Astrocyte of the cerebellum (primary cell): ENCODE data around the gene GNAZ.

Experiments used
- DNase-seq: peaks from one replicate; pipeline ENCODE4 v3.0.0-alpha.2; 2011; ENCODE audit warnings: low read depth
- H3K4me3 ChIP-seq: 2 replicates; pipeline ENCODE4 v1.5.1; 2011; ENCODE audit warnings: mild to moderate bottlenecking, low read depth, low read length, moderate library complexity
- CTCF ChIP-seq: IDR thresholded peaks from 2 replicates; pipeline ENCODE4 v1.5.1; 2012; ENCODE audit warnings: low read length, low read depth, moderate library complexity, mild to moderate bottlenecking; ENCODE audit errors: missing control alignments
- in situ Hi-C: cut with HindIII; loops from 2 replicates; pipeline ENCODE4 v1.10.0; 2017; ENCODE audit warnings: low sequenced_read_pairs

The GNAZ gene

GRCh38 chr22:23112472-23113012 is 42.2 kb downstream of the GNAZ start:
- no peak for DNase-seq
- no peak for TF ChIP-seq CTCF
- H3K4me3 ChIP-seq = no peak overlapping the region
- in situ Hi-C loops = loop anchor here (10.0 kb wide), 1 partner anchor 178 kb away; no protein-coding TSS in a partner anchor

GRCh38 chr22:23113067-23113846 is 42.9 kb downstream of the GNAZ start:
- no peak overlapping the region for H3K4me3 ChIP-seq
- in situ Hi-C loops = loop anchor here (10.0 kb wide), 1 partner anchor 178 kb away; no protein-coding TSS in a partner anchor
- no peak for TF ChIP-seq CTCF
- DNase-seq = no peak

GRCh38 chr22:23113847-23114720 is 43.8 kb downstream of the GNAZ start:
- DNase-seq = no peak
- in situ Hi-C loops = loop anchor here (10.0 kb wide), 1 partner anchor 179 kb away; no protein-coding TSS in a partner anchor
- no peak overlapping the region for H3K4me3 ChIP-seq
- TF ChIP-seq CTCF = no peak

GRCh38 chr22:23114721-23115020 is 44.4 kb downstream of the GNAZ start:
- in situ Hi-C loops = loop anchor here (10.0 kb wide), 1 partner anchor 180 kb away; no protein-coding TSS in a partner anchor
- DNase-seq = no peak
- no peak overlapping the region for H3K4me3 ChIP-seq
- TF ChIP-seq CTCF = no peak

- in situ Hi-C loops = loop anchor here (10.0 kb wide), 1 partner anchor 181 kb away; no protein-coding TSS in a partner anchor
- no peak for DNase-seq
- no peak for TF ChIP-seq CTCF
- no peak overlapping the region for H3K4me3 ChIP-seq
Measured at GRCh38 chr22:23115369-23115768, 45.0 kb downstream of the GNAZ start.

- no peak for TF ChIP-seq CTCF
- no peak for DNase-seq
- in situ Hi-C loops = loop anchor here (10.0 kb wide), 1 partner anchor 181 kb away; no protein-coding TSS in a partner anchor
Measured at GRCh38 chr22:23115825-23116494, 45.6 kb downstream of the GNAZ start.

More at GRCh38 chr22:23115825-23116494, 45.6 kb downstream of the GNAZ start:
- no peak overlapping the region for H3K4me3 ChIP-seq
